ENCODE data around the gene MKKS. TPM values are rescaled to one million over a fixed set of nuclear protein-coding genes. Genes with fewer than 3 reads are reported as not detected.

Gene MKKS
- total RNA-seq, 1 experiment from 2014 or later = 10.6 TPM

GRCh38 chr20:10376270-10377075 lies 57.5 kb downstream of the MKKS start:
- no CpG with 5 or more reads among the region's 6 CpGs for WGBS (ENCODE audit: extremely low coverage, insufficient read length, low lambda C conversion rate)
- TF ChIP-seq, protein P1, sequence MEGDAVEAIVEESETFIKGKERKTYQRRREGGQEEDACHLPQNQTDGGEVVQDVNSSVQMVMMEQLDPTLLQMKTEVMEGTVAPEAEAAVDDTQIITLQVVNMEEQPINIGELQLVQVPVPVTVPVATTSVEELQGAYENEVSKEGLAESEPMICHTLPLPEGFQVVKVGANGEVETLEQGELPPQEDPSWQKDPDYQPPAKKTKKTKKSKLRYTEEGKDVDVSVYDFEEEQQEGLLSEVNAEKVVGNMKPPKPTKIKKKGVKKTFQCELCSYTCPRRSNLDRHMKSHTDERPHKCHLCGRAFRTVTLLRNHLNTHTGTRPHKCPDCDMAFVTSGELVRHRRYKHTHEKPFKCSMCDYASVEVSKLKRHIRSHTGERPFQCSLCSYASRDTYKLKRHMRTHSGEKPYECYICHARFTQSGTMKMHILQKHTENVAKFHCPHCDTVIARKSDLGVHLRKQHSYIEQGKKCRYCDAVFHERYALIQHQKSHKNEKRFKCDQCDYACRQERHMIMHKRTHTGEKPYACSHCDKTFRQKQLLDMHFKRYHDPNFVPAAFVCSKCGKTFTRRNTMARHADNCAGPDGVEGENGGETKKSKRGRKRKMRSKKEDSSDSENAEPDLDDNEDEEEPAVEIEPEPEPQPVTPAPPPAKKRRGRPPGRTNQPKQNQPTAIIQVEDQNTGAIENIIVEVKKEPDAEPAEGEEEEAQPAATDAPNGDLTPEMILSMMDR (conservative IDR thresholded peaks at IDR 0.05) = no peak
- peak overlapping the region in 1 of 3 experiments; percentile 83; a peak in 2 of 7 replicates for H3K27ac Mint-ChIP-seq
- Histone ChIP-seq H3K18ac (ENCODE audit: insufficient read length, low read depth, low read length) (no peak overlapping the region), H3K9ac (ENCODE audit: extremely low read depth, insufficient read length, low read length) (no peak overlapping the region), H4K91ac (ENCODE audit: insufficient read length, low read depth, low read length) (no peak overlapping the region), H2AFZ (ENCODE audit: low read length) (no peak overlapping the region), H3K9me3 (ENCODE audit: control insufficient read depth, low read depth, low read length) (peaks cover 14% of the 10 kb centered on the region), H2AK5ac (ENCODE audit: insufficient read length, low read length) (no peak overlapping the region), H3K23ac (ENCODE audit: insufficient read length, low read depth, low read length) (no peak overlapping the region), H3K4me1 (ENCODE audit: insufficient read depth, low read length) (no peaks in the 10 kb centered on the region), H3K79me2 (ENCODE audit: insufficient read depth, low read length) (no peaks in the 10 kb centered on the region), H2BK120ac (ENCODE audit: low read depth, low read length, poor library complexity, severe bottlenecking) (no peak overlapping the region), H3K56ac (ENCODE audit: insufficient read length, low read depth, low read length) (no peak overlapping the region), H2BK12ac (ENCODE audit: insufficient read length, low read depth, low read length) (no peak overlapping the region), H3K27me3 (ENCODE audit: insufficient read depth, low read length) (no peaks in the 10 kb centered on the region), H2BK5ac (ENCODE audit: insufficient read length, low read length) (no peak overlapping the region), H3K79me1 (ENCODE audit: insufficient read depth, low read depth, low read length, poor library complexity, severe bottlenecking) (no peaks in the 10 kb centered on the region), H4K5ac (ENCODE audit: insufficient read length, low read depth, low read length) (no peak overlapping the region), H2BK20ac (ENCODE audit: low read depth, low read length, poor library complexity, severe bottlenecking) (no peak overlapping the region), H3K27ac (ENCODE audit: insufficient read length, low read depth, low read length) (no peak overlapping the region), H4K20me1 (ENCODE audit: control insufficient read depth, insufficient read depth, insufficient read length) (no peaks in the 10 kb centered on the region), H2BK15ac (ENCODE audit: low read depth, low read length) (no peak overlapping the region), H3K14ac (ENCODE audit: insufficient read depth, low read length) (no peak overlapping the region), H4K8ac (replicated peaks; ENCODE audit: insufficient read length, low read depth, low read length) (no peak overlapping the region), H3T11ph (ENCODE audit: low read length) (no peak overlapping the region), H3K23me2 (ENCODE audit: insufficient read length, low read depth, low read length, poor library complexity, severe bottlenecking) (no peaks in the 10 kb centered on the region), H3K4ac (ENCODE audit: low read depth, low read length) (no peak overlapping the region), H3K4me2 (ENCODE audit: insufficient read depth, insufficient read length, low read length) (no peak overlapping the region)
- H3K36me3 Mint-ChIP-seq (ENCODE audit: insufficient read depth in 1 of 3, low read depth in 3 of 3) = peaks cover 11 to 26% (median 20%) of the 10 kb centered on the region in 3 experiments
- H3K9me3 Mint-ChIP-seq = peaks cover 21 to 35% of the 10 kb centered on the region in 2 experiments
- peaks cover 0 to 8% of the 10 kb centered on the region in 2 experiments; a peak in 2 of 4 replicates for H3K4me1 Mint-ChIP-seq
- H3K4me3 Mint-ChIP-seq = no peak overlapping the region
- H3K27me3 Mint-ChIP-seq (ENCODE audit: low read depth) = no peaks in the 10 kb centered on the region
- DNase-seq = no peak
